Glomerular visceral epithelial cell (primary cell): Measurements from ENCODE around the gene SLC22A13.
"Not testable (repeated sequence)": the region's sequence is repeated elsewhere in the genome, so short reads cannot be mapped to it uniquely, and the experiment has no call there.

Experiments
- DNase-seq: peaks from one replicate; pipeline ENCODE4 v3.0.0-alpha.2; 2016; ENCODE audit errors: extremely low spot score

SLC22A13 gene

GRCh38 chr3:38297947-38298711 is 32.5 kb downstream of the SLC22A13 start:
- no peak for DNase-seq

- DNase-seq: no peak
Measured at GRCh38 chr3:38306941-38307340, 41.3 kb downstream of the SLC22A13 start.

- DNase-seq: no peak
Measured at GRCh38 chr3:38307599-38307998, 42.0 kb downstream of the SLC22A13 start.

GRCh38 chr3:38308456-38308855 is 42.8 kb downstream of the SLC22A13 start:
- no peak for DNase-seq

- DNase-seq: no peak
Measured at GRCh38 chr3:38311476-38311875, 45.9 kb downstream of the SLC22A13 start.

GRCh38 chr3:38311941-38312340 is 46.3 kb downstream of the SLC22A13 start:
- DNase-seq: no peak

GRCh38 chr3:38312356-38312755 is 46.7 kb downstream of the SLC22A13 start:
- no peak for DNase-seq

- no peak for DNase-seq
Measured at GRCh38 chr3:38313263-38313662, 47.7 kb downstream of the SLC22A13 start.

GRCh38 chr3:38313695-38314094 is 48.1 kb downstream of the SLC22A13 start:
- DNase-seq: no peak

- DNase-seq: no peak
Measured at GRCh38 chr3:38314112-38314763, 48.6 kb downstream of the SLC22A13 start.

- no peak for DNase-seq
Measured at GRCh38 chr3:38314764-38315487, 49.3 kb downstream of the SLC22A13 start.

- no peak for DNase-seq
Measured at GRCh38 chr3:38315488-38316230, 50.0 kb downstream of the SLC22A13 start.

- no peak for DNase-seq
Measured at GRCh38 chr3:38316356-38317191, 51.0 kb downstream of the SLC22A13 start.

GRCh38 chr3:38317192-38317759 is 51.7 kb downstream of the SLC22A13 start:
- DNase-seq: no peak

- DNase-seq: no peak
Measured at GRCh38 chr3:38318766-38319671, 53.4 kb downstream of the SLC22A13 start.

GRCh38 chr3:38320638-38321037 is 55.0 kb downstream of the SLC22A13 start:
- DNase-seq: not testable (repeated sequence)

GRCh38 chr3:38323060-38323459 is 57.4 kb downstream of the SLC22A13 start:
- DNase-seq: no peak

GRCh38 chr3:38325256-38325655 is 59.6 kb downstream of the SLC22A13 start:
- DNase-seq: no peak

GRCh38 chr3:38327335-38328009 is 61.9 kb downstream of the SLC22A13 start:
- DNase-seq: no peak
